Transverse colon (tissue), 4 donors: ENCODE measurements around the gene HSPBP1. TPM values are rescaled to one million over a fixed set of nuclear protein-coding genes. Genes with fewer than 3 reads are reported as not detected.

Experiments used
- DNase-seq: peaks from one replicate; pipeline ENCODE4 v3.0.0-alpha.2; 2019
- H3K27ac ChIP-seq, 4 donors: fragments of 200-600 bp; sonication (generic); 2 replicates each; pipeline ENCODE4 v1.5.1; 2016 to 2018; ENCODE audit warnings: inconsistent platforms in 4 of 4
- H3K27me3 ChIP-seq: fragments of 200-600 bp; sonication (generic); 2 replicates; pipeline ENCODE4 v1.5.1; 2017; ENCODE audit warnings: inconsistent platforms
- H3K36me3 ChIP-seq, 4 donors: fragments of 200-600 bp; sonication (generic); 2 replicates each; pipeline ENCODE4 v1.5.1; 2017 to 2019; ENCODE audit warnings: inconsistent platforms in 4 of 4
- H3K4me1 ChIP-seq, 4 donors: fragments of 200-600 bp; sonication (generic); 2 replicates each; pipeline ENCODE4 v1.5.1; 2017 to 2020; ENCODE audit warnings: inconsistent platforms in 4 of 4
- H3K4me3 ChIP-seq, 4 donors: fragments of 200-600 bp; sonication (generic); 1 replicate in 1 of 4; 2 replicates in 3 of 4; pipeline versions ENCODE4 v1.5.1 to v1.6.1; 2017 to 2019; ENCODE audit warnings: inconsistent platforms in 4 of 4
- H3K9me3 ChIP-seq, 2 donors: fragments of 200-600 bp; sonication (generic); 2 replicates each; pipeline ENCODE4 v1.5.1; 2017 to 2019; ENCODE audit warnings: inconsistent platforms in 2 of 2
- EP300 ChIP-seq: sonication (generic); formaldehyde crosslinking; IDR thresholded peaks from one replicate; pipeline ENCODE4 v1.6.1; 2017; ENCODE audit warnings: antibody characterized with exemption, low read depth
- POLR2A ChIP-seq: fragments of 450-650 bp; IDR thresholded peaks from one replicate; pipeline ENCODE4 v1.6.1; 2016; ENCODE audit warnings: antibody characterized with exemption, mild to moderate bottlenecking, moderate library complexity
- POLR2AphosphoS5 ChIP-seq, 3 donors: sonication (generic); formaldehyde crosslinking; IDR thresholded peaks; one replicate each; pipeline ENCODE4 v1.6.1; 2016; ENCODE audit warnings: antibody characterized with exemption in 3 of 3
- WGBS, 2 donors: methylation state at CpG; one replicate each; pipeline ENCODE4 v1.1.5; 2018; ENCODE audit warnings: low coverage in 1 of 2; 5-methylcytosine and 5-hydroxymethylcytosine counted together
- in situ Hi-C, 4 donors: fragments of 200-750 bp; cut with MboI; loops; one replicate each; pipeline versions ENCODE4 v1.15.0 to v1.15.1; 2017; ENCODE audit warnings: low sequenced_read_pairs in 3 of 4, low pct_ligation_motif_present in 1 of 4, low pct_unique_long_range_greater_than_20kb in 1 of 4
- intact Hi-C: fragments of 100-400 bp; cut with DNase I; formaldehyde crosslinking; loops from one replicate; pipeline ENCODE4 v1.15.1; 2023; ENCODE audit warnings: low total_unique reads
- total RNA-seq, 4 donors: library from RNA; depleted of rRNA; stranded (reverse); fragments of >200 nt; gene quantifications; one replicate each; pipeline ENCODE4 v1.1.0, GENCODE V29; 2016
- TF ChIP-seq, protein P1 (sequence below), 5 experiments: fragments of 200-600 bp in 3 of 5; fragments of 450-650 bp in 2 of 5; sonication (generic) in 3 of 5; IDR thresholded peaks; 1 replicate in 2 of 5; 2 replicates in 3 of 5; pipeline ENCODE4 v1.5.1; 2016 to 2017; ENCODE audit warnings: antibody characterized with exemption in 5 of 5, inconsistent platforms in 3 of 5, mild to moderate bottlenecking in 2 of 5, moderate library complexity in 1 of 5

HSPBP1 gene
- total RNA-seq, 4 donors from 2014 or later = 4.5 to 98.7 (median 27.0) TPM

DNA sequence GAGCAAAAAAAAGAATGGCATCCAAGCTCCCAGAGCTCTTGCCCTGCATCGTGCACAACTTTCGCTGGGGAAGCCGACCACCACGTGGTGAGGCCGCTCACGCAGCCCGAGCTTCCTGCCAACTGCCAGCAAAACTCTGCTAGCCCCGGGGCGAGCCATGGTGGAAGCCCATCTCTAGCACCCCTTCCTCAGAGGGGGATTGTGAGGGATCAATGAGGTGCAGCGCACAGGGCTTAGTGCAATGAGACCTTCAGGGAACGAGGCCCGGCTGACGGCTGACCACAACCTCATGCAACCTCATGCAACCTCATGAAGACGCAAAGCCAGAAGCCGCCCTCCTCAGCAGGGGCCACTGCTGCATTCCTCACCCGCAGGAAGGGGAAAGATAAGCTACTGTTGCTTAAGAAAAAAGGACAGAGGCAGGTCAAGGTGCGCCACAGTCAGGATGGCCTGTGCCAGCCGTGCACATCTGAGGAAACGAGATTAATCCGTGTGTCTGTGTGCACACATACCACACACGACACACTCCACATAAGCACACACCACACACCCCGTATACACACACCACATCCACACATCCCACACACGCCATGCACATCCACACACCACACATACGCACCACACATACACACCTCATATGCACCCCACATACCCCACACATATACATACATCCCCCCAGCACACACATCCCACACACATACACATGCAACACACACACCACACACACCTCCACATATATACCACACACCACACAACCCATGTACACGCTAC is 9.6 kb downstream of the HSPBP1 start:
- 93 to 94% methylated on average over 3 to 25 of the region's 25 CpGs for WGBS, 2 donors
- H3K9me3 ChIP-seq = no peaks in the 10 kb centered on the region
- no peak overlapping the region for H3K27ac ChIP-seq
- intact Hi-C loops (loop anchor here (5.0 kb wide), 1 partner anchor 1148 kb away; no protein-coding TSS in a partner anchor), in situ Hi-C loops (no loop called here)
- H3K4me1 ChIP-seq = no peaks in the 10 kb centered on the region
- H3K27me3 ChIP-seq = no peaks in the 10 kb centered on the region
- DNase-seq = no peak
- peaks cover 0 to 14% (median 2%) of the 10 kb centered on the region in 4 donors for H3K36me3 ChIP-seq
- no peak overlapping the region for H3K4me3 ChIP-seq
- no peak for TF ChIP-seq POLR2AphosphoS5 (IDR thresholded peaks at IDR 0.05)
- TF ChIP-seq, protein P1, sequence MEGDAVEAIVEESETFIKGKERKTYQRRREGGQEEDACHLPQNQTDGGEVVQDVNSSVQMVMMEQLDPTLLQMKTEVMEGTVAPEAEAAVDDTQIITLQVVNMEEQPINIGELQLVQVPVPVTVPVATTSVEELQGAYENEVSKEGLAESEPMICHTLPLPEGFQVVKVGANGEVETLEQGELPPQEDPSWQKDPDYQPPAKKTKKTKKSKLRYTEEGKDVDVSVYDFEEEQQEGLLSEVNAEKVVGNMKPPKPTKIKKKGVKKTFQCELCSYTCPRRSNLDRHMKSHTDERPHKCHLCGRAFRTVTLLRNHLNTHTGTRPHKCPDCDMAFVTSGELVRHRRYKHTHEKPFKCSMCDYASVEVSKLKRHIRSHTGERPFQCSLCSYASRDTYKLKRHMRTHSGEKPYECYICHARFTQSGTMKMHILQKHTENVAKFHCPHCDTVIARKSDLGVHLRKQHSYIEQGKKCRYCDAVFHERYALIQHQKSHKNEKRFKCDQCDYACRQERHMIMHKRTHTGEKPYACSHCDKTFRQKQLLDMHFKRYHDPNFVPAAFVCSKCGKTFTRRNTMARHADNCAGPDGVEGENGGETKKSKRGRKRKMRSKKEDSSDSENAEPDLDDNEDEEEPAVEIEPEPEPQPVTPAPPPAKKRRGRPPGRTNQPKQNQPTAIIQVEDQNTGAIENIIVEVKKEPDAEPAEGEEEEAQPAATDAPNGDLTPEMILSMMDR (IDR thresholded peaks at IDR 0.05) = no peak
- TF ChIP-seq POLR2A = no peak
- no peak for TF ChIP-seq EP300

DNA sequence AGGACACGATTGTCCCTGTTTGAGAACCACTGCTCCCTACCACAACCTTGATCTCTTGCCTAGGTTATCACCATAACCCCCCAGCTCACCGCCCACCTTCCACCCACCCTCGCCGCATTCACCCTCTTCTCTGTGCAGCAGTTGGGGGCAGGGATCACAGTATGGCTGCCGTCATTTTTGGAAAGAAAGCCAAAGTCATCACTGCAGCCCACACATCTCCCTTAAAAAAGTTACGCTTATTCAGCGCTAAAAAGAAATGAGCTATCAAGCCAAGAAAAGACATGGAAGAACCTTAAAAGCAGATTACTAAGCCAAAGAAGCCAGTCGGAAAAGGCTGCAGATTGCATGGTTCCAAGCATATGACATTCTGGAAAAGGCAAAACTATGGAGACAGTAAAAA is 10.6 kb downstream of the HSPBP1 start:
- H3K27me3 ChIP-seq = no peaks in the 10 kb centered on the region
- DNase-seq = no peak
- no peak for TF ChIP-seq POLR2A
- TF ChIP-seq, protein P1 (IDR thresholded peaks at IDR 0.05) = no peak
- TF ChIP-seq POLR2AphosphoS5 (IDR thresholded peaks at IDR 0.05) = no peak
- TF ChIP-seq EP300 = no peak
- H3K4me3 ChIP-seq = no peak overlapping the region
- in situ Hi-C loops (no loop called here), intact Hi-C loops (no loop called here)
- no peaks in the 10 kb centered on the region for H3K4me1 ChIP-seq
- WGBS, 2 donors = 96 to 97% methylated on average over 8 of the region's 8 CpGs
- peaks cover 0 to 14% (median 2%) of the 10 kb centered on the region in 4 donors for H3K36me3 ChIP-seq
- no peak overlapping the region for H3K27ac ChIP-seq
- no peaks in the 10 kb centered on the region for H3K9me3 ChIP-seq

DNA sequence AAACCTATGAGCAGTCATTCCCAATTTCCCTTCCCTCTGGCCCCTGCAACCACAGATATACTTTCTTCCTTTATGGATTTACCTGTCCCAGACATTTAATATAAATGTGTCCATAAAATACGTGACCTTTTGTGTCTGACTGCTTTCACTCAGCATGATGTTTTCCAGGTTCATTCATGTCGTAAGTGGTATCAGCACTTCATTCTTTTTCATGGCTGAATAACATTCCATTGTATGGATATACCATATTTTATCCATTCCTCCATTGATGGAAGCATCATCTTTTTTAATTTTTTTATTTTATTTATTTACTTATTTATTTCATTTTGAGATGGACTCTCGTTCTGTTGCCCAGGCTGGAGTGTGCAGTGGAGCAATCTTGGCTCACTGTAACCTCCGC is 13.1 kb downstream of the HSPBP1 start:
- DNase-seq = no peak
- no peak overlapping the region for H3K27ac ChIP-seq
- H3K27me3 ChIP-seq = no peaks in the 10 kb centered on the region
- no peak overlapping the region for H3K4me3 ChIP-seq
- no peak for TF ChIP-seq EP300
- TF ChIP-seq, protein P1 (IDR thresholded peaks at IDR 0.05) = no peak
- TF ChIP-seq POLR2A = no peak
- TF ChIP-seq POLR2AphosphoS5 (IDR thresholded peaks at IDR 0.05) = no peak
- H3K9me3 ChIP-seq = no peaks in the 10 kb centered on the region
- intact Hi-C loops = no loop called here
- 96 to 98% methylated on average over 4 of the region's 4 CpGs for WGBS, 2 donors
- H3K4me1 ChIP-seq = no peaks in the 10 kb centered on the region
- H3K36me3 ChIP-seq = no peaks in the 10 kb centered on the region
- in situ Hi-C loops = no loop called here

DNA sequence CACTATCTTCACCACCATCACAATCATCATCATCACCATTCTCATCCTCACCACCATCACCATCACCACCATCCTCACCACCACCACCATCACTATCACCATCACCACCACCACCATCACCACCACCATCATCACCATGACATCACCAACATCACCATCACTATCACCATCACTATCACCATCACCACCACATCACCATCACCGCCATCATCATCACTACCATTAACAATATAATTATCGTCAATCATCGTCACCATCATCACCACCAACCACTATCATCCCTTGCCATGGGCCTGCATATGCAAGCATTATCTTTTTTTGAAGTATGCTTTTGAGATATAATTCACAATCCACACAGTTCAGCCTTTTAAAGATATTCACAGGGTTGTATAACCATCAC is 13.5 kb downstream of the HSPBP1 start:
- no peaks in the 10 kb centered on the region for H3K9me3 ChIP-seq
- WGBS, 2 donors = 97 to 98% methylated on average over 3 of the region's 3 CpGs
- H3K4me3 ChIP-seq = no peak overlapping the region
- TF ChIP-seq POLR2A (no peak), EP300 (no peak), POLR2AphosphoS5 (IDR thresholded peaks at IDR 0.05) (no peak)
- TF ChIP-seq, protein P1 (IDR thresholded peaks at IDR 0.05) = no peak
- no peaks in the 10 kb centered on the region for H3K4me1 ChIP-seq
- in situ Hi-C loops (no loop called here), intact Hi-C loops (no loop called here)
- H3K36me3 ChIP-seq = no peaks in the 10 kb centered on the region
- no peak overlapping the region for H3K27ac ChIP-seq
- DNase-seq = no peak
- no peaks in the 10 kb centered on the region for H3K27me3 ChIP-seq
